Stomach (tissue), 19 donors: ENCODE measurements around the gene TUBB1. TPM values are rescaled to one million over a fixed set of nuclear protein-coding genes. Genes with fewer than 3 reads are reported as not detected.

ENCODE experiments used
- DNase-seq, 2 donors: peaks; one replicate each; pipeline versions ENCODE4 v3.0.0 to v3.0.0-alpha.2; 2013 to 2019
- H3K27ac ChIP-seq, 5 donors: fragments of 200-600 bp in 4 of 5; sonication (generic) in 4 of 5; one replicate each; pipeline ENCODE4 v1.5.1; 2013 to 2019; ENCODE audit warnings: mild to moderate bottlenecking in 1 of 5, moderate library complexity in 1 of 5
- H3K27me3 ChIP-seq, 3 donors: fragments of 200-600 bp; sonication (generic); one replicate each; pipeline ENCODE4 v1.5.1; 2017 to 2019; ENCODE audit warnings: mixed run types in 1 of 3
- H3K36me3 ChIP-seq, 4 donors: fragments of 200-600 bp; sonication (generic); 1 replicate in 3 of 4; 2 replicates in 1 of 4; pipeline ENCODE4 v1.5.1; 2016 to 2019
- H3K4me1 ChIP-seq, 4 donors: fragments of 200-600 bp; sonication (generic); one replicate each; pipeline ENCODE4 v1.5.1; 2016 to 2019
- H3K4me3 ChIP-seq, 4 donors: fragments of 200-600 bp; sonication (generic) in 3 of 4; one replicate each; pipeline ENCODE4 v1.5.1; 2016 to 2019; ENCODE audit warnings: mild to moderate bottlenecking in 1 of 4
- H3K9me3 ChIP-seq, 4 donors: fragments of 200-600 bp; sonication (generic); one replicate each; pipeline ENCODE4 v1.5.1; 2016 to 2019
- CTCF ChIP-seq, 7 experiments: fragments of 450-650 bp in 4 of 7; fragments of 200-600 bp in 3 of 7; sonication (generic) in 3 of 7; IDR thresholded peaks; one replicate each; pipeline ENCODE4 v1.5.1; 2016 to 2019; ENCODE audit warnings: antibody characterized with exemption in 7 of 7, control low read depth in 2 of 7, mild to moderate bottlenecking in 1 of 7
- EP300 ChIP-seq: sonication (generic); formaldehyde crosslinking; IDR thresholded peaks from one replicate; pipeline ENCODE4 v1.6.1; 2017; ENCODE audit warnings: antibody characterized with exemption
- POLR2A ChIP-seq, 4 donors: fragments of 450-650 bp; IDR thresholded peaks; one replicate each; pipeline ENCODE4 v1.6.1; 2016; ENCODE audit warnings: antibody characterized with exemption in 4 of 4, control low read depth in 2 of 4, mild to moderate bottlenecking in 1 of 4, moderate library complexity in 1 of 4
- POLR2AphosphoS5 ChIP-seq, 3 donors: sonication (generic); formaldehyde crosslinking; IDR thresholded peaks; one replicate each; pipeline ENCODE4 v1.6.1; 2016; ENCODE audit warnings: antibody characterized with exemption in 3 of 3
- WGBS, 5 donors: extraction: QIAGEN DNeasy Blood & Tissue Kit in 3 of 5; methylation state at CpG; one replicate each; pipeline versions ENCODE4 v1.1.5 to v1.1.7; 2013 to 2018; 5-methylcytosine and 5-hydroxymethylcytosine counted together
- intact Hi-C: fragments of 100-400 bp; cut with DNase I; formaldehyde crosslinking; loops from one replicate; pipeline ENCODE4 v1.15.1; 2023; ENCODE audit warnings: low total_unique reads
- long read RNA-seq, 10 donors: transcript quantifications; one replicate each; lab custom pipeline, GENCODE V29; 2026
- polyA plus RNA-seq, 3 donors: library from polyadenylated mRNA; stranded (reverse); fragments of 200-250 nt; gene quantifications; one replicate each; pipeline ENCODE4 v1.2.3, GENCODE V29; 2013
- total RNA-seq, 5 donors: library from RNA; depleted of rRNA; stranded (reverse); fragments of >200 nt; gene quantifications; one replicate each; pipeline versions ENCODE4 v1.1.0 to v1.2.3, GENCODE V29; 2014 to 2016
- donor health status: healthy with polysubstance abuse.
- donor health status: Bipolar disorder and iron deficiency.
- donor health status: healthy.

Gene TUBB1
- total RNA-seq (under 1 TPM in 1 of 5 donors, not detected in 4; 0.55 TPM), polyA plus RNA-seq (under 1 TPM in 2 of 3 donors, not detected in 1; 0.03 to 0.12 TPM)
- long read RNA-seq, donor 1 = 0 reads
- long read RNA-seq, donor 2 = 0 reads
- long read RNA-seq, donor 3 = 0 reads
- long read RNA-seq, donor 4 = 0 reads
- long read RNA-seq, donor 5, partial matches to known transcripts = 1,070 of 1,071 reads
- long read RNA-seq, donor 5, other reads (novel, unspliced or antisense) = 0 of 1,071 reads
- long read RNA-seq, donor 6, partial matches to known transcripts = 2,429 of 2,481 reads
- long read RNA-seq, donor 6, other reads (novel, unspliced or antisense) = 52 of 2,481 reads
- long read RNA-seq, donor 7 = 0 reads
- long read RNA-seq, donor 8, partial matches to known transcripts = 0 of 1 reads
- long read RNA-seq, donor 8, other reads (novel, unspliced or antisense) = 0 of 1 reads
- long read RNA-seq, donor 9 = 0 reads
- long read RNA-seq, donor 10 = 0 reads

GRCh38 chr20:59019217-59019616 lies at the start of gene TUBB1:
Gene TUBB1 (plus strand): TSS chr20:59019429. CDS start chr20:59019523, 94 bp downstream.
- H3K27ac ChIP-seq = no peak within 1 kb of the TSS
- no peaks in the 10 kb centered on the region for H3K27me3 ChIP-seq
- peaks cover 15 to 27% (median 22%) of the 10 kb centered on the region in 4 donors for H3K36me3 ChIP-seq
- H3K4me1 ChIP-seq = peaks cover 0 to 11% (median 6%) of the 10 kb centered on the region in 4 donors
- TF ChIP-seq POLR2AphosphoS5 (IDR thresholded peaks at IDR 0.05) (no peak), POLR2A (IDR thresholded peaks at IDR 0.05) (no peak), EP300 (no peak)
- intact Hi-C loops = no loop called here
- 94 to 99% (median 95%) methylated on average over 4 to 5 of the region's 5 CpGs for WGBS, 5 donors
- H3K9me3 ChIP-seq = no peaks in the 10 kb centered on the region
- H3K4me3 ChIP-seq = no peak within 1 kb of the TSS
- DNase-seq = no peak

GRCh38 chr20:58969439-58969838 lies 49.8 kb upstream of the TUBB1 start:
- no peaks in the 10 kb centered on the region for H3K4me1 ChIP-seq
- TF ChIP-seq POLR2AphosphoS5 (IDR thresholded peaks at IDR 0.05) (no peak), EP300 (no peak), POLR2A (IDR thresholded peaks at IDR 0.05) (no peak), CTCF (IDR thresholded peaks at IDR 0.05) (no peak)

GRCh38 chr20:58970146-58970545 lies 49.1 kb upstream of the TUBB1 start:
- Histone ChIP-seq H3K27ac (no peak overlapping the region), H3K27me3 (peaks cover 0 to 2% (median 0%) of the 10 kb centered on the region in 3 donors), H3K9me3 (peaks cover 0 to 13% (median 7%) of the 10 kb centered on the region in 4 donors), H3K4me1 (no peaks in the 10 kb centered on the region), H3K36me3 (no peaks in the 10 kb centered on the region), H3K4me3 (no peak overlapping the region)
- intact Hi-C loops = no loop called here
- no peak for DNase-seq
- no peak for TF ChIP-seq POLR2A (IDR thresholded peaks at IDR 0.05)
- TF ChIP-seq POLR2AphosphoS5 (IDR thresholded peaks at IDR 0.05) = no peak
- no peak for TF ChIP-seq CTCF (IDR thresholded peaks at IDR 0.05)
- 71 to 86% (median 83%) methylated on average over 1 of the region's 1 CpG for WGBS, 5 donors

More at GRCh38 chr20:58969439-58969838, 49.8 kb upstream of the TUBB1 start:
- Histone ChIP-seq H3K27me3 (peaks cover 0 to 2% (median 0%) of the 10 kb centered on the region in 3 donors), H3K27ac (no peak overlapping the region), H3K4me3 (no peak overlapping the region), H3K9me3 (peaks cover 0 to 5% (median 2%) of the 10 kb centered on the region in 4 donors), H3K36me3 (no peaks in the 10 kb centered on the region)
- intact Hi-C loops = no loop called here
- 69 to 97% (median 70%) methylated on average over 2 of the region's 2 CpGs for WGBS, 5 donors
- no peak for DNase-seq

- Histone ChIP-seq H3K9me3 (peaks cover 0 to 24% (median 16%) of the 10 kb centered on the region in 4 donors), H3K4me3 (no peak overlapping the region), H3K27ac (no peak overlapping the region), H3K27me3 (no peaks in the 10 kb centered on the region), H3K4me1 (no peaks in the 10 kb centered on the region), H3K36me3 (no peaks in the 10 kb centered on the region)
- TF ChIP-seq EP300 = no peak
- no peak for TF ChIP-seq POLR2A (IDR thresholded peaks at IDR 0.05)
- no peak for TF ChIP-seq CTCF (IDR thresholded peaks at IDR 0.05)
- no peak for TF ChIP-seq POLR2AphosphoS5 (IDR thresholded peaks at IDR 0.05)
- 65 to 83% (median 76%) methylated on average over 6 of the region's 6 CpGs for whole genome bisulfite sequencing, 5 donors
- intact Hi-C loops = no loop called here
- DNase-seq = no peak
These were observed 47.8 kb upstream of the TUBB1 start for GRCh38 chr20:58971429-58971828.
